ENCODE measurements around the gene ZNF205. TPM values are rescaled to one million over a fixed set of nuclear protein-coding genes. Genes with fewer than 3 reads are reported as not detected.

ZNF205 gene
- total and polyA plus RNA-seq, 9 of the 15 experiments (the other 6 are each of a cell fraction or from before 2014, with no cell fraction given) = 2.4 to 11.8 (median 5.1) TPM; not detected in 2

- TF ChIP-seq MXI1 (IDR thresholded peaks at IDR 0.05; ENCODE audit: low read depth, low read length) = 0 out of 2 replicates have a peak, but pooled peaks have one; percentile 34
- TF ChIP-seq E2F8 (IDR thresholded peaks at IDR 0.05; ENCODE audit: low read depth, partially characterized antibody) = peak; percentile 71
- TF ChIP-seq ZNF584 (CRISPR knock-in tag; IDR thresholded peaks at IDR 0.05; ENCODE audit: low read depth) = no peak
- TF ChIP-seq LEF1 (IDR thresholded peaks at IDR 0.05) = no peak
- no peak for TF ChIP-seq CHD7 (IDR thresholded peaks at IDR 0.05; ENCODE audit: low read depth, low read length)
- no peak for TF ChIP-seq ZBTB34 (CRISPR knock-in tag; IDR thresholded peaks at IDR 0.05)
- peak in 1 of 2 experiments; percentile 96; a peak in 2 of 4 replicates for TF ChIP-seq TRIM24 (IDR thresholded peaks at IDR 0.05)
- TF ChIP-seq TEAD1 (CRISPR knock-in tag; IDR thresholded peaks at IDR 0.05) = no peak
- no peak for TF ChIP-seq ATF3 (IDR thresholded peaks at IDR 0.05)
- TF ChIP-seq ATF3 (CRISPR knock-in tag; conservative IDR thresholded peaks at IDR 0.05) = no peak
These were observed at the start of gene ZNF205 (continued) for GRCh38 chr16:3112058-3112880.
